Colon (tissue), 2 donors: Measurements from ENCODE around the gene BNIP5.

Experiments
- FAIRE-seq: peaks from 2 replicates; lab custom pipeline; 2012; peaks lifted over from hg19 to GRCh38; lab: Jason Lieb, UNC
- donor health status: control.
- donor health status: control.

The BNIP5 gene

DNA sequence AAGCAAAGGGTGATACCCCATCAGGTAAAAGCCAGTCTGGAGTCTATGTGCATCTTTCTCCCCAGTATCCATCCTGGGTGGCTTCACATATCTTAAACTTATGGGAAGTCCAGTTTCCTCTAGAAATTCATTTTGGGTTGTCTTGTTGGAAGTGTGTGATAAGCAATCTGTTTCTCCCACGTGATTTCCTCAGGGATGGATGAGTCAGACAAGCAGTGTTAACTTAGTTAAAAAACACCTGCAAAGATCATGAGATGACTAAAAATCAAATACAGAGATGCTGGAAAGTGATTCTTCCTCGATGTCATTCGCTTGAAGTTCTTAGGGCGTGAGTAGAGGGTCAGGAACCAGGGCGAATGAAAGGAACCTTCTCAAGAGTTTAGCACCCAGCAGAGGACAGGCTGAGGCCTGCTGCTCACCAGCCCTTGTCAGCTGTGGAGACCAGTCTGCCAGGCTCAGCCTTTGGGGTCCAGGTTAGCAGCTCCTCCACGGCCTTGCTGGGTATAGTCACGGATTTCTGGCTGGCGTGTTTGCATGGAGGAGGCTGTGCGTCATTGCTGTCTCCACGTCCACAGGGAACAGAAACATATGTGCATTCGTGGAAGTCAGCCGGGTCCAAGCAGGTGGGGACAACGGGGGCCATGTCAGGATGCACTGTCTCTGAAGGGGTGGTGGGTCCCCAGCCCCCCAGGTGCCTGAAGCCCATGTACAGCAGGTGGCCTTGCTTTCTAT is 69.6 kb downstream of the BNIP5 start:
- no peak for FAIRE-seq
